SU-DHL-6 (cell line): ENCODE measurements around the gene DDX51.

ENCODE experiments used
- CTCF ChIP-seq: fragments of 200-600 bp; sonication (generic); IDR thresholded peaks from one replicate; pipeline ENCODE4 v1.5.1; 2017; ENCODE audit warnings: antibody characterized with exemption, mild to moderate bottlenecking, low read length, moderate library complexity; ENCODE audit not compliant: insufficient read depth, poor library complexity, severe bottlenecking
- EZH2phosphoT487 ChIP-seq: fragments of 200-600 bp; sonication (generic), shearing (Covaris generic); conservative IDR thresholded peaks from 2 replicates; pipeline ENCODE4 v1.6.1; 2018; ENCODE audit warnings: mild to moderate bottlenecking, antibody characterized with exemption, low read length, moderate library complexity, mixed read lengths

GRCh38 chr12:132154341-132154761 is 10.2 kb upstream of the DDX51 start:
- TF ChIP-seq CTCF (no peak), EZH2phosphoT487 (no peak)
